ENCODE measurements around the gene SHISA6.

SHISA6 gene

DNA sequence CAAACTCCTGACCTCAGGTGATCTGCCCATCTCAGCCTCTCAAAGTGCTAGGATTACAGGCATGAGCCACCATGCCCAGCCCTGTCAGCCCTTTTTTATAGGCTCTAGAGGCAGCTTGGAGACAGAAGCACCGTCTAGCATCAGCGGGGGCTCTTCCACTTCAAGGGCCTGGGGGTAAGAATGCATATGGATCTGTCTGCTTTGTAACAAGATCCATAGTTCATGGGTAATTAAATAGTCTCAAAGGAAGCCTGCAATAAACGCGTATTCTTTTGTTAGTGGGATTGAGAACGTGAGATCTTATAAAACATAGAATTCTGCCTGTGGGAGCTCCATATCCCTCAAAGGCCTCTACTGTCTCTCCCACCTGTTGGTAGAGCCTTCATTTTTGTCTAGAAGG lies 142.1 kb downstream of the SHISA6 start:
- TF ChIP-seq ZNF8 (CRISPR knock-in tag; IDR thresholded peaks at IDR 0.05) (no peak), ZFP3 (CRISPR knock-in tag; IDR thresholded peaks at IDR 0.05) (no peak), OSR1 (CRISPR knock-in tag; IDR thresholded peaks at IDR 0.05) (no peak), ZFP30 (CRISPR knock-in tag; IDR thresholded peaks at IDR 0.05) (no peak), TCF4 (CRISPR knock-in tag; IDR thresholded peaks at IDR 0.05; ENCODE audit: borderline replicate concordance) (no peak)
- ATAC-seq, result no peak

DNA sequence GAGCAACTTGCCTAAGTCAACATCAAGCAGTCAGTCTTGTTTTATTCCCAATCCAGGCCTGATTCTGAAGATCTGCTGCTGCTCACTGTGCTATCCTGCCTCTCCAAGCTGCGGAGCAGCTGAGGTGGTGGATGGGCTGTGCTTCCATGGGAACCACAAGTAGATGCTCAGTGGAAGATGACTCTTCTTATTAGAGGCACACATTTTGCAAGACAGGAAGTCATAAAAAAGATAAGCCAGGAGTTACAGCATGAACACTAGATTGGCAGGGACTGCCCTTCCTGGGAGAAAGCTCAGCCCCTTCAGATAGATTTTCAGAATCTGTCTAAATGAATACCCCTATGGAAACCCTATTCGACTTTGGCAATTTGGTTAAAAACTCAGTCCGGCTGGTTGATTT lies 143.1 kb downstream of the SHISA6 start:
- ATAC-seq, result no peak

DNA sequence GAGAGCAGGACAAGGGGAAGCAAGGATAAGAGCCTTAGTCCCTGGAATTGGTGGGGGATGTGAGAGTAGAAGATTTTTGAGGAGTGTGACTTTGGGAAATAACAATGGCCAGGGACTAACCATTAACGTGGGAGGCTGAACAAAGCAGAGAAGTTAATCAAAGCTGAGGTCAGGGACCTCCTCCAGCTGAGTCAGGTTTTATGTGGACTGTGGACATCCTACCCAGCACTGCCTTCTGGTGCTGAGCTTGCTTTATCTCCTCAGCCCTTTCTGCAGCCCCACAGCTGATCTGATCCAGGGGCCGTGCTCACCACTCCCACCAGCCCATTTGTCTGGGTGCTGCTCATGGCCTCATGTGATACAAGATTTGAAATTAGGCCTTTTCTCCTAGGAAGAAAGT lies 146.6 kb downstream of the SHISA6 start:
- ATAC-seq, result no peak
- TF ChIP-seq OSR1 (CRISPR knock-in tag; IDR thresholded peaks at IDR 0.05), result no peak
- TF ChIP-seq ZFP3 (CRISPR knock-in tag; IDR thresholded peaks at IDR 0.05), result no peak
- TF ChIP-seq ZC3H10 (CRISPR knock-in tag; IDR thresholded peaks at IDR 0.05), result no peak
- TF ChIP-seq ZNF70 (CRISPR knock-in tag; IDR thresholded peaks at IDR 0.05), result no peak

More for the DNA sequence above, 143.1 kb downstream of the SHISA6 start:
- no peak for TF ChIP-seq TOX (CRISPR knock-in tag; IDR thresholded peaks at IDR 0.05; ENCODE audit: borderline replicate concordance)
- TF ChIP-seq, protein P1, sequence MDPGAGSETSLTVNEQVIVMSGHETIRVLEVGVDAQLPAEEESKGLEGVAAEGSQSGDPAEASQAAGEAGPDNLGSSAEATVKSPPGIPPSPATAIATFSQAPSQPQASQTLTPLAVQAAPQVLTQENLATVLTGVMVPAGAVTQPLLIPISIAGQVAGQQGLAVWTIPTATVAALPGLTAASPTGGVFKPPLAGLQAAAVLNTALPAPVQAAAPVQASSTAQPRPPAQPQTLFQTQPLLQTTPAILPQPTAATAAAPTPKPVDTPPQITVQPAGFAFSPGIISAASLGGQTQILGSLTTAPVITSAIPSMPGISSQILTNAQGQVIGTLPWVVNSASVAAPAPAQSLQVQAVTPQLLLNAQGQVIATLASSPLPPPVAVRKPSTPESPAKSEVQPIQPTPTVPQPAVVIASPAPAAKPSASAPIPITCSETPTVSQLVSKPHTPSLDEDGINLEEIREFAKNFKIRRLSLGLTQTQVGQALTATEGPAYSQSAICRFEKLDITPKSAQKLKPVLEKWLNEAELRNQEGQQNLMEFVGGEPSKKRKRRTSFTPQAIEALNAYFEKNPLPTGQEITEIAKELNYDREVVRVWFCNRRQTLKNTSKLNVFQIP (CRISPR knock-in tag; IDR thresholded peaks at IDR 0.05; ENCODE audit: borderline replicate concordance, low read depth), result no peak
- no peak for TF ChIP-seq ARNTL (CRISPR knock-in tag; IDR thresholded peaks at IDR 0.05; ENCODE audit: borderline replicate concordance, low read depth)
- no peak for TF ChIP-seq ZNF565 (CRISPR knock-in tag; conservative IDR thresholded peaks at IDR 0.05; ENCODE audit: low read depth)
- TF ChIP-seq CSDC2 (CRISPR knock-in tag; IDR thresholded peaks at IDR 0.05), result no peak
- no peak for TF ChIP-seq ZFP3 (CRISPR knock-in tag; IDR thresholded peaks at IDR 0.05)
- TF ChIP-seq PPARA (CRISPR knock-in tag; IDR thresholded peaks at IDR 0.05; ENCODE audit: borderline replicate concordance), result no peak
- TF ChIP-seq, protein P2, sequence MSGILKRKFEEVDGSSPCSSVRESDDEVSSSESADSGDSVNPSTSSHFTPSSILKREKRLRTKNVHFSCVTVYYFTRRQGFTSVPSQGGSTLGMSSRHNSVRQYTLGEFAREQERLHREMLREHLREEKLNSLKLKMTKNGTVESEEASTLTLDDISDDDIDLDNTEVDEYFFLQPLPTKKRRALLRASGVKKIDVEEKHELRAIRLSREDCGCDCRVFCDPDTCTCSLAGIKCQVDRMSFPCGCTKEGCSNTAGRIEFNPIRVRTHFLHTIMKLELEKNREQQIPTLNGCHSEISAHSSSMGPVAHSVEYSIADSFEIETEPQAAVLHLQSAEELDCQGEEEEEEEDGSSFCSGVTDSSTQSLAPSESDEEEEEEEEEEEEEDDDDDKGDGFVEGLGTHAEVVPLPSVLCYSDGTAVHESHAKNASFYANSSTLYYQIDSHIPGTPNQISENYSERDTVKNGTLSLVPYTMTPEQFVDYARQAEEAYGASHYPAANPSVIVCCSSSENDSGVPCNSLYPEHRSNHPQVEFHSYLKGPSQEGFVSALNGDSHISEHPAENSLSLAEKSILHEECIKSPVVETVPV (CRISPR knock-in tag; IDR thresholded peaks at IDR 0.05), result no peak
- TF ChIP-seq ZFP30 (CRISPR knock-in tag; IDR thresholded peaks at IDR 0.05), result no peak
- no peak for TF ChIP-seq RARB (CRISPR knock-in tag; IDR thresholded peaks at IDR 0.05)
- TF ChIP-seq GLIS3 (CRISPR knock-in tag; IDR thresholded peaks at IDR 0.05), result no peak
- TF ChIP-seq, protein P3, sequence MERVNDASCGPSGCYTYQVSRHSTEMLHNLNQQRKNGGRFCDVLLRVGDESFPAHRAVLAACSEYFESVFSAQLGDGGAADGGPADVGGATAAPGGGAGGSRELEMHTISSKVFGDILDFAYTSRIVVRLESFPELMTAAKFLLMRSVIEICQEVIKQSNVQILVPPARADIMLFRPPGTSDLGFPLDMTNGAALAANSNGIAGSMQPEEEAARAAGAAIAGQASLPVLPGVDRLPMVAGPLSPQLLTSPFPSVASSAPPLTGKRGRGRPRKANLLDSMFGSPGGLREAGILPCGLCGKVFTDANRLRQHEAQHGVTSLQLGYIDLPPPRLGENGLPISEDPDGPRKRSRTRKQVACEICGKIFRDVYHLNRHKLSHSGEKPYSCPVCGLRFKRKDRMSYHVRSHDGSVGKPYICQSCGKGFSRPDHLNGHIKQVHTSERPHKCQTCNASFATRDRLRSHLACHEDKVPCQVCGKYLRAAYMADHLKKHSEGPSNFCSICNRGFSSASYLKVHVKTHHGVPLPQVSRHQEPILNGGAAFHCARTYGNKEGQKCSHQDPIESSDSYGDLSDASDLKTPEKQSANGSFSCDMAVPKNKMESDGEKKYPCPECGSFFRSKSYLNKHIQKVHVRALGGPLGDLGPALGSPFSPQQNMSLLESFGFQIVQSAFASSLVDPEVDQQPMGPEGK (CRISPR knock-in tag; IDR thresholded peaks at IDR 0.05; ENCODE audit: borderline replicate concordance), result no peak
- TF ChIP-seq BACH2 (CRISPR knock-in tag; IDR thresholded peaks at IDR 0.05; ENCODE audit: borderline replicate concordance), result no peak
- no peak for TF ChIP-seq SNAI2 (CRISPR knock-in tag; IDR thresholded peaks at IDR 0.05)
- TF ChIP-seq ESRRG (CRISPR knock-in tag; IDR thresholded peaks at IDR 0.05), result no peak
- TF ChIP-seq TCF4 (CRISPR knock-in tag; IDR thresholded peaks at IDR 0.05; ENCODE audit: borderline replicate concordance), result no peak
- no peak for TF ChIP-seq ISL1 (CRISPR knock-in tag; IDR thresholded peaks at IDR 0.05)
- TF ChIP-seq OSR1 (CRISPR knock-in tag; IDR thresholded peaks at IDR 0.05), result no peak
- no peak for TF ChIP-seq ZC3H10 (CRISPR knock-in tag; IDR thresholded peaks at IDR 0.05)
- TF ChIP-seq, protein P4, sequence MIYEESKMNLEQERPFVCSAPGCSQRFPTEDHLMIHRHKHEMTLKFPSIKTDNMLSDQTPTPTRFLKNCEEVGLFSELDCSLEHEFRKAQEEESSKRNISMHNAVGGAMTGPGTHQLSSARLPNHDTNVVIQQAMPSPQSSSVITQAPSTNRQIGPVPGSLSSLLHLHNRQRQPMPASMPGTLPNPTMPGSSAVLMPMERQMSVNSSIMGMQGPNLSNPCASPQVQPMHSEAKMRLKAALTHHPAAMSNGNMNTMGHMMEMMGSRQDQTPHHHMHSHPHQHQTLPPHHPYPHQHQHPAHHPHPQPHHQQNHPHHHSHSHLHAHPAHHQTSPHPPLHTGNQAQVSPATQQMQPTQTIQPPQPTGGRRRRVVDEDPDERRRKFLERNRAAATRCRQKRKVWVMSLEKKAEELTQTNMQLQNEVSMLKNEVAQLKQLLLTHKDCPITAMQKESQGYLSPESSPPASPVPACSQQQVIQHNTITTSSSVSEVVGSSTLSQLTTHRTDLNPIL (CRISPR knock-in tag; IDR thresholded peaks at IDR 0.05; ENCODE audit: low read depth), result no peak

DNA sequence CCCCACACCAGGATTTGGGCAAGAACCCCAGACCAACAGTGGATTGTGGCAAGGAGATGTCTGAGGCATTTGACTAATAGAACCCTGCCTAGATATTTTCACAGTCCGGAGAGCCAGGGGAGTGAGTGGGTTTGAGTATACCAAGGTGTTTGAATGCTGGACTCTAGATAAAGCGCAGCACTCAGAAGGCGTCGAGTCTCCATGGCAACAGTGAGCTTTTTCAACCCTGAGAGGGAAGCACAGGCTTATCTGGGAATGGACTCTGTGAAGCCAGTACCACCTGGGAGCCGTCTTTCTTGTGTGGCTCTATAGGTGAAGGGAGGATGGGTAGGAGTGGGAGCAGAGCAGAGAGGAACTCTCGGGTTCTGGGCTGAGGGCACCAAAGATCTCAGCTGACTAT lies 147.0 kb downstream of the SHISA6 start:
- no peak for ATAC-seq
- TF ChIP-seq OSR1 (CRISPR knock-in tag; IDR thresholded peaks at IDR 0.05), result no peak
- no peak for TF ChIP-seq ZNF70 (CRISPR knock-in tag; IDR thresholded peaks at IDR 0.05)
- no peak for TF ChIP-seq ISL1 (CRISPR knock-in tag; IDR thresholded peaks at IDR 0.05)
- TF ChIP-seq ZC3H10 (CRISPR knock-in tag; IDR thresholded peaks at IDR 0.05), result no peak
- no peak for TF ChIP-seq ZFP30 (CRISPR knock-in tag; IDR thresholded peaks at IDR 0.05)
- no peak for TF ChIP-seq TOX (CRISPR knock-in tag; IDR thresholded peaks at IDR 0.05; ENCODE audit: borderline replicate concordance)
- TF ChIP-seq, protein P5, sequence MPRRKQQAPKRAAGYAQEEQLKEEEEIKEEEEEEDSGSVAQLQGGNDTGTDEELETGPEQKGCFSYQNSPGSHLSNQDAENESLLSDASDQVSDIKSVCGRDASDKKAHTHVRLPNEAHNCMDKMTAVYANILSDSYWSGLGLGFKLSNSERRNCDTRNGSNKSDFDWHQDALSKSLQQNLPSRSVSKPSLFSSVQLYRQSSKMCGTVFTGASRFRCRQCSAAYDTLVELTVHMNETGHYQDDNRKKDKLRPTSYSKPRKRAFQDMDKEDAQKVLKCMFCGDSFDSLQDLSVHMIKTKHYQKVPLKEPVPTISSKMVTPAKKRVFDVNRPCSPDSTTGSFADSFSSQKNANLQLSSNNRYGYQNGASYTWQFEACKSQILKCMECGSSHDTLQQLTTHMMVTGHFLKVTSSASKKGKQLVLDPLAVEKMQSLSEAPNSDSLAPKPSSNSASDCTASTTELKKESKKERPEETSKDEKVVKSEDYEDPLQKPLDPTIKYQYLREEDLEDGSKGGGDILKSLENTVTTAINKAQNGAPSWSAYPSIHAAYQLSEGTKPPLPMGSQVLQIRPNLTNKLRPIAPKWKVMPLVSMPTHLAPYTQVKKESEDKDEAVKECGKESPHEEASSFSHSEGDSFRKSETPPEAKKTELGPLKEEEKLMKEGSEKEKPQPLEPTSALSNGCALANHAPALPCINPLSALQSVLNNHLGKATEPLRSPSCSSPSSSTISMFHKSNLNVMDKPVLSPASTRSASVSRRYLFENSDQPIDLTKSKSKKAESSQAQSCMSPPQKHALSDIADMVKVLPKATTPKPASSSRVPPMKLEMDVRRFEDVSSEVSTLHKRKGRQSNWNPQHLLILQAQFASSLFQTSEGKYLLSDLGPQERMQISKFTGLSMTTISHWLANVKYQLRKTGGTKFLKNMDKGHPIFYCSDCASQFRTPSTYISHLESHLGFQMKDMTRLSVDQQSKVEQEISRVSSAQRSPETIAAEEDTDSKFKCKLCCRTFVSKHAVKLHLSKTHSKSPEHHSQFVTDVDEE (CRISPR knock-in tag; IDR thresholded peaks at IDR 0.05), result no peak
- TF ChIP-seq CSDC2 (CRISPR knock-in tag; IDR thresholded peaks at IDR 0.05), result no peak

Data from SK-N-SH treated with all-trans-retinoic acid at 6 μM for 48 hours (cell line).